ENCODE measurements around the gene ABCC1. TPM values are rescaled to one million over a fixed set of nuclear protein-coding genes. Genes with fewer than 3 reads are reported as not detected.

The ABCC1 gene
- total RNA-seq, 2 experiments from 2014 or later = 46.0 to 46.9 TPM

- H3K36me3 Mint-ChIP-seq (ENCODE audit: low read depth) = peaks cover 76% of the 10 kb centered on the region
- POLR2A ChIA-PET = no interaction called here
- ATAC-seq (no peak), DNase-seq (no peak)
- H3K27ac Mint-ChIP-seq = no peak overlapping the region
- H3K4me1 Mint-ChIP-seq (ENCODE audit: low read depth) = no peaks in the 10 kb centered on the region
- peaks cover 5% of the 10 kb centered on the region for H3K9me3 Mint-ChIP-seq (ENCODE audit: insufficient read depth)
- CTCF ChIA-PET = no interaction called here
- no peak overlapping the region for H3K4me3 Mint-ChIP-seq
- H3K27me3 Mint-ChIP-seq (ENCODE audit: low read depth) = no peaks in the 10 kb centered on the region
Observed at GRCh38 chr16:16112450-16113053, 163.1 kb downstream of the ABCC1 start.

DNA sequence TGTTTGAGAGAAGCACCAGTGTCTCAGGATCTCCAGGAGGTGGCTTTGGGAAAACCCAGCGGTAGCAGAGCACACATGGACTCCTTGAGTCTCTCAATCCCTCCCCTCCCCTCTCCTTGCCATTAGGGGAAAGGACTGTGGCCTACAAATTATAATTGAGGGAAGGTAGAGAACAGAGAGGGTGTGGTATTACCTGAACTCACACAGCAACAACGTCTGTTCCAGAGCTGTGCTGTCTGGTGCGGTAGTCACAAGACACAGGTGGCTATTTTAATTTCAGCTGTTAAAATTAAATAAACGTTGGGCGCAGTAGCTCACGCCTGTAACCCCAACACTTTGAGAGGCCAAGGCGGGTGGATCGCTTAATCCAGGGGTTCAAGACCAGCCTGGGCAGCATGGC, 163.7 kb downstream of the ABCC1 start:
- Mint-ChIP-seq H3K4me1 (ENCODE audit: low read depth) (no peaks in the 10 kb centered on the region), H3K9me3 (ENCODE audit: insufficient read depth) (peaks cover 8% of the 10 kb centered on the region), H3K27ac (no peak overlapping the region), H3K27me3 (ENCODE audit: low read depth) (no peaks in the 10 kb centered on the region), H3K36me3 (ENCODE audit: low read depth) (peaks cover 78% of the 10 kb centered on the region), H3K4me3 (no peak overlapping the region)
- no peak for ATAC-seq
- CTCF ChIA-PET = no interaction called here
- DNase-seq = no peak
- POLR2A ChIA-PET = no interaction called here

DNA sequence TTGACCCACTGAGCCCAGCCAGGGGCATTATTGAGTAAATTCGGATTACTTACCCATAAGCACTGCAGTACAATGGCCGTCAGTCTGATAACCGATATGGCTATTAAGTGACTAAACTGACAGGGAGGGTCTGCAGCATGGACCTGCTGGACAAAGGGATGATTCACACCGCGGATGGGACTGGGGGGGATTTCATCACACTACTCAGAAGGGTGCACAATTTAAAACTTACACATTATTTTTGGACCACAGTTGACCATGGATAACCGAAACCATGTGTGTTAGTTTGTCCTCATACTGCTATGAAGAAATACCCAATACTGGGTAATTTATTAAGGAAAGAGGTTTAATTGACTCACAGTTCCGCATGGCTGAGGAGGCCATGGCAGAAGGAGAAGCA, 167.4 kb downstream of the ABCC1 start:
- ATAC-seq = no peak
- H3K9me3 Mint-ChIP-seq (ENCODE audit: insufficient read depth) = peaks cover 16% of the 10 kb centered on the region
- H3K4me3 Mint-ChIP-seq = no peak overlapping the region
- peaks cover 87% of the 10 kb centered on the region for H3K36me3 Mint-ChIP-seq (ENCODE audit: low read depth)
- no peak for DNase-seq
- CTCF ChIA-PET = no interaction called here
- POLR2A ChIA-PET = no interaction called here
- no peak overlapping the region for H3K27ac Mint-ChIP-seq
- H3K27me3 Mint-ChIP-seq (ENCODE audit: low read depth) = no peaks in the 10 kb centered on the region
- peaks cover 14% of the 10 kb centered on the region for H3K4me1 Mint-ChIP-seq (ENCODE audit: low read depth)

DNA sequence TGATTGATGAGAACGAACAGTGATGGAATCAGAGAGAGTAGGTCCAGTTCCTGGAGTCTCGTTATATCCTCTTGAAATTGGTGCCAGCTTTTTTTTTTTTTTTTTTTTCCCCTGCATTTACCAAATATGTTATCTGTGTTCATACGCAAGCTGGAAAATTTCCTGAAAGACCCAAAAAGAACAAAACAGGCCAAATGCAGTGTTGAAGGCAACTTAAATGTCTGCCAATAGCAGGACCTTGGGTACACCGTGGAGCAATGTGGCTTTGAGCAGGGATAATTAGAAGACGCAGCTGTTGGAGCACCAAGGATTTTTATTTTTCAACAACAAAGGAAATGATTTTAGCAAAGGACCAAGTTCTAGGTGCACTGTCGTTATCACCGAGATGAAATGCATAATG, 168.9 kb downstream of the ABCC1 start:
- Mint-ChIP-seq H3K4me3 (no peak overlapping the region), H3K36me3 (ENCODE audit: low read depth) (peaks cover 89% of the 10 kb centered on the region), H3K4me1 (ENCODE audit: low read depth) (peaks cover 14% of the 10 kb centered on the region), H3K27me3 (ENCODE audit: low read depth) (no peaks in the 10 kb centered on the region), H3K27ac (no peak overlapping the region), H3K9me3 (ENCODE audit: insufficient read depth) (peaks cover 16% of the 10 kb centered on the region)
- POLR2A ChIA-PET = no interaction called here
- CTCF ChIA-PET = interaction anchor here (1.4 kb wide), 1 partner anchor 10 kb away, joined by 3 read pairs; no protein-coding TSS in a partner anchor
- no peak for ATAC-seq
- no peak for DNase-seq

DNA sequence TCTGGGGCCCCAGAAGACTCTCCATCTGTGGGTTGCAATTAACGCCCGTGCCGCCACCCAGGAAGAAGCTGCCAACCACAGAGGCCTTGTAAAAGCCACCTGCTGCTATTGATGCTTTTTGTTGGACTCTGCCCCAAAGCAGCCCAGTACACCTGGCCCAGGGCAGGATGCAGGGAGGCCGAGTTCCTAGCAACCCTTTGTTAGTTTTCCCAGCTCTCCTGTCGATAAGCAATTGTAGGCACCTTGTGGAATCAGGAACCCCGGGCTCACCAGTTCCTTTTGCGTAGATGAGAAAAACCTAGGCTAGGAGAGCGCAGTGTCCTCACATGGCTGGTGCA, 170.6 kb downstream of the ABCC1 start:
- DNase-seq (no peak), ATAC-seq (no peak)
- no peak overlapping the region for H3K4me3 Mint-ChIP-seq
- H3K9me3 Mint-ChIP-seq (ENCODE audit: insufficient read depth) = peaks cover 23% of the 10 kb centered on the region
- no peaks in the 10 kb centered on the region for H3K27me3 Mint-ChIP-seq (ENCODE audit: low read depth)
- peaks cover 14% of the 10 kb centered on the region for H3K4me1 Mint-ChIP-seq (ENCODE audit: low read depth)
- ChIA-PET CTCF (no interaction called here), POLR2A (no interaction called here)
- no peak overlapping the region for H3K27ac Mint-ChIP-seq
- H3K36me3 Mint-ChIP-seq (ENCODE audit: low read depth) = peaks cover 92% of the 10 kb centered on the region

DNA sequence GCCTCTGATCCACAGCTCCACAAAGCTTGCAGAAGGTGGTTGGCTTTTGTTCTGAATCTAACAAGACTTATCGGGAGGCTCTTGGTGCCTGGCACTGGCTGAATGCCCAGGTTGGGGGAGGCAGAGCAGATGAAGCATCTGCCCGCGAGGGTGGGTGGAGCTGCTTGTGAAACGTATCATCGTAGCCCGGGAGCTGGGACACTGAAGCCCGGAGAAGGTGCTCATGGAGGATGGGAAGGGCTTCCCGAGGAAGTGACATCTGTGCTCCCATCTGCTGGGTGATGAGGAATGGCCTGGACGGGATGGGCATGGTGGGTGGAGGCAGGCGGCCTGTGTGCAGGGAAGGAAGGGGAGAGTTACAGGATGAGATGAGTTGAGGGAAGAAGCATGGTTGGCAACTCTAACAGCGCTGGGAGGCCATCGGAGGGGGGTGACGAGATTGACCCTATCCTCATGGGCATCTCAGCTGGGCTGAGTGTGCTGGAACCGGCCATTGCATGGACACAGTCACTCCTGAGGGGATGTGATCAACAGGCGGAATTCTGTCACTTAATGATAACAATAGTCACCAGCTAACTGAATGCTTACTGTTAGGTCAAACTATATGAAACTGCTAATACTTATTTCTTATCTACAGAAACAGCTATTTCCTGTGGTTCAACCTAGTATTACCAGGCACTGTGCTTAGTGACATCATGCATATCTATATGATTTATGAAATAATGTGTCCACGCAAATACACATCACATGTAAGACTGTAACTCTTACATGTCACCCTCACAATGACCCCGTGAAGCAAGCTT, 171.2 kb downstream of the ABCC1 start:
- peaks cover 91% of the 10 kb centered on the region for H3K36me3 Mint-ChIP-seq (ENCODE audit: low read depth)
- no peaks in the 10 kb centered on the region for H3K27me3 Mint-ChIP-seq (ENCODE audit: low read depth)
- ATAC-seq = no peak
- no peak for DNase-seq
- no peak overlapping the region for H3K4me3 Mint-ChIP-seq
- ChIA-PET CTCF (no interaction called here), POLR2A (no interaction called here)
- H3K4me1 Mint-ChIP-seq (ENCODE audit: low read depth) = peaks cover 14% of the 10 kb centered on the region
- H3K9me3 Mint-ChIP-seq (ENCODE audit: insufficient read depth) = peaks cover 23% of the 10 kb centered on the region
- H3K27ac Mint-ChIP-seq = no peak overlapping the region

DNA sequence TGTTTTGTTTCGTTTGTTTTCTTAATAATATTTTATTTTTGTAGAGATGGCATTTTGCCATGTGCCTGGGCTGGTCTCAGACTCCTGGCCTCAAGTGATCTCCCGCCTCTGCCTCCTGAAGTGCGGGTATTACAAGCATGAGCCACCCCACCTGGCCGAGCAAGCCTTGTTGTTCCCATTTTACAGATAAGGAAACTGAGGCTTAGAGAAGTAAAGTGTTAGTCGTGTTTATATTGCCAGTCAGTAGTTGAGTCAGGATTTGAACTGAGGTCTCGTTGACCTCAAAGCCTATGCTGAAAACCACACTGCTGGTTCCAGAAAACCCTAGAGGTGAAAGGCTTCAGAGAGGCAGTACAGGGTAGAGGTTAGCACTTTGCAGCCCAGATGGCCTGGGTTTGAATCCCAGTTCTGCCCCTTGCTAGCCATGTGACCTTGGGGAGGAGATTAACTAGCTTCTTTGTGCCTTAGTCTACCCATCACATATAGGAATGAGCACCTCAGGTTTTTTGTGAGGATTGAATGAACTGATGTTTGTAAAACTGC, 171.8 kb downstream of the ABCC1 start:
- peaks cover 23% of the 10 kb centered on the region for H3K9me3 Mint-ChIP-seq (ENCODE audit: insufficient read depth)
- DNase-seq (no peak), ATAC-seq (no peak)
- peaks cover 14% of the 10 kb centered on the region for H3K4me1 Mint-ChIP-seq (ENCODE audit: low read depth)
- ChIA-PET CTCF (no interaction called here), POLR2A (no interaction called here)
- H3K36me3 Mint-ChIP-seq (ENCODE audit: low read depth) = peaks cover 90% of the 10 kb centered on the region
- H3K4me3 Mint-ChIP-seq = no peak overlapping the region
- no peak overlapping the region for H3K27ac Mint-ChIP-seq
- H3K27me3 Mint-ChIP-seq (ENCODE audit: low read depth) = no peaks in the 10 kb centered on the region

DNA sequence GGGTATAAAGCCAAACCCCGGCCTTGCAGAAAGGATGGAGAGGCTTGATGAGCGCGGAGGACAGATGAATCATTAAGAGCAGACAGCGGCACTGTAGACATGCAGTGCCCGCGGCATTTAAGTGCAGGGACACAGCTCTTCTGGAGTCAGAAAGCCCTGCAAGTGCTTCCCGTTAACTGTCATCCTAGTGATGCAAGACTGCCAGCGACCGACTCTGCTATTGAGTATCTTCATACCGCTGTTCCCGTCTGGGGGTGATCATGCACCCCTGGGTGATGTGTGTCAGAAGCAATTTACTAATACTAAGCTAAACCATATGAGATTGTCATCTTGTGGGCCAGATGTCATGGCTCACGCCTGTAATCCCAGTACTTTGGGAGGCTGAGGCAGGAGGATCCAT, 172.8 kb downstream of the ABCC1 start:
- H3K4me1 Mint-ChIP-seq (ENCODE audit: low read depth) = peaks cover 14% of the 10 kb centered on the region
- no peaks in the 10 kb centered on the region for H3K27me3 Mint-ChIP-seq (ENCODE audit: low read depth)
- ATAC-seq (no peak), DNase-seq (no peak)
- peaks cover 85% of the 10 kb centered on the region for H3K36me3 Mint-ChIP-seq (ENCODE audit: low read depth)
- CTCF ChIA-PET = no interaction called here
- POLR2A ChIA-PET = no interaction called here
- H3K9me3 Mint-ChIP-seq (ENCODE audit: insufficient read depth) = peaks cover 18% of the 10 kb centered on the region
- H3K27ac Mint-ChIP-seq = no peak overlapping the region
- H3K4me3 Mint-ChIP-seq = no peak overlapping the region

GRCh38 chr16:16124438-16124837, 175.0 kb downstream of the ABCC1 start:
- no peak for ATAC-seq
- POLR2A ChIA-PET = interaction anchor here (0.6 to 0.7 kb wide), 2 partner anchors 92 to 498 kb away, joined by 3 read pairs; no protein-coding TSS in a partner anchor
- Mint-ChIP-seq H3K9me3 (ENCODE audit: insufficient read depth) (peaks cover 8% of the 10 kb centered on the region), H3K4me1 (ENCODE audit: low read depth) (peaks cover 14% of the 10 kb centered on the region), H3K27ac (no peak overlapping the region), H3K4me3 (no peak overlapping the region), H3K36me3 (ENCODE audit: low read depth) (peaks cover 72% of the 10 kb centered on the region), H3K27me3 (ENCODE audit: low read depth) (no peaks in the 10 kb centered on the region)
- CTCF ChIA-PET = no interaction called here
- DNase-seq = no peak

- Mint-ChIP-seq H3K36me3 (ENCODE audit: low read depth) (peaks cover 69% of the 10 kb centered on the region), H3K9me3 (ENCODE audit: insufficient read depth) (peaks cover 8% of the 10 kb centered on the region), H3K27ac (no peak overlapping the region), H3K27me3 (ENCODE audit: low read depth) (no peaks in the 10 kb centered on the region), H3K4me1 (ENCODE audit: low read depth) (peaks cover 14% of the 10 kb centered on the region), H3K4me3 (no peak overlapping the region)
- ATAC-seq = no peak
- no peak for DNase-seq
- ChIA-PET POLR2A (interaction anchor here (0.7 kb wide), 1 partner anchor 93 kb away, joined by 3 read pairs; no protein-coding TSS in a partner anchor), CTCF (no interaction called here)
Observed at GRCh38 chr16:16124974-16125373, 175.6 kb downstream of the ABCC1 start.

- Mint-ChIP-seq H3K27me3 (ENCODE audit: low read depth) (no peaks in the 10 kb centered on the region), H3K36me3 (ENCODE audit: low read depth) (peaks cover 62% of the 10 kb centered on the region), H3K9me3 (ENCODE audit: insufficient read depth) (peaks cover 8% of the 10 kb centered on the region), H3K4me1 (ENCODE audit: low read depth) (no peaks in the 10 kb centered on the region), H3K4me3 (no peak overlapping the region), H3K27ac (peak overlapping the region; percentile 52)
- ATAC-seq (no peak), DNase-seq (no peak)
- ChIA-PET CTCF (interaction anchor here (0.9 to 2.3 kb wide), 5 partner anchors 65 to 364 kb away, joined by 3 to 7 read pairs (median 4); no protein-coding TSS in a partner anchor), POLR2A (interaction anchor here (0.6 kb wide), 1 partner anchor 247 kb away, joined by 3 read pairs; no protein-coding TSS in a partner anchor)
Observed at GRCh38 chr16:16126896-16127295, 177.5 kb downstream of the ABCC1 start.

- H3K4me3 Mint-ChIP-seq = no peak overlapping the region
- CTCF ChIA-PET = interaction anchor here (0.8 to 2.3 kb wide), 9 partner anchors 14 to 364 kb away, joined by 3 to 7 read pairs (median 3); no protein-coding TSS in a partner anchor
- POLR2A ChIA-PET = interaction anchor here (0.6 kb wide), 1 partner anchor 247 kb away, joined by 3 read pairs; no protein-coding TSS in a partner anchor
Observed at GRCh38 chr16:16127469-16128116, 178.2 kb downstream of the ABCC1 start.

More at GRCh38 chr16:16127469-16128116, 178.2 kb downstream of the ABCC1 start:
- H3K27me3 Mint-ChIP-seq (ENCODE audit: low read depth) = no peaks in the 10 kb centered on the region
- DNase-seq (peak; percentile 80), ATAC-seq (peak; percentile 86)
- H3K4me1 Mint-ChIP-seq (ENCODE audit: low read depth) = no peaks in the 10 kb centered on the region
- peaks cover 8% of the 10 kb centered on the region for H3K9me3 Mint-ChIP-seq (ENCODE audit: insufficient read depth)
- H3K36me3 Mint-ChIP-seq (ENCODE audit: low read depth) = peaks cover 60% of the 10 kb centered on the region
- H3K27ac Mint-ChIP-seq = peak overlapping the region; percentile 52
